NCI-H345 (cell line): Measurements from ENCODE around the gene SLC7A7.
"Not testable (repeated sequence)": the region's sequence is repeated elsewhere in the genome, so short reads cannot be mapped to it uniquely, and the experiment has no call there.

Experiments used
- DNase-seq: peaks from one replicate; lab custom pipeline; 2025; lab: John Stamatoyannopoulos, UW

The SLC7A7 gene

GRCh38 chr14:22786685-22787084 lies 28.6 kb downstream of the SLC7A7 start:
- DNase-seq: no peak

DNA sequence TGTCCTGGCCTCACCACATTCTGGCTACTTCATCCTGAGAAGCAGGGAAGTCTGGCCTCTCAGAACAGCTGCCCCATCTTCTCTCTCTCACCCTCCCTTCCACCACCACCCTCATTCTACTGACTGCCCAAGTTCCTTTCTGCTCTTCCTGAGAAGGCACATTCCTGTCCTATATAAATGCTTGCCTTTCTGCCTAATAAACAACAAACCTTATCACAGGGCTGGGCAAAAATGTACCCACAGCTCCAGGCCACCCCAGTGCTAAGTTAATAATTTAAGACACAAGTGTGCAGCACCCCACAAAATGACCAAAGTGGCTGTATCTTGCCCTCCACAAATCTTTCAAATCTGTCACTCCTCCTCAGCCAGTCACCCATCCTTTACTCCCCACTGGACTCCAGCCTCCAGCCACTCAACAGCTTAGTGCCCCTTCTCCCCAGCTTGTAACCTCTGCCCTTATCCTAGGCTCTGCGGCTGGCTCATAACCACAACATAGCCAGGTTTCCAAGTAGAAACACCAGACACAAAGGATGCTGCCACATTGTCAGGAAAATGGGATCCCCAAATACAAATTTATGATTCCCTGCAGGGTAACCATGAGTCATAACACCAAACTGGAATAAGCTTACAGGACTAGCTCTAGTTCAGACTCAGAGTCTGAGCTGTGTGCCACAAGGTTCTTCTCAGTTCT lies 33.8 kb downstream of the SLC7A7 start:
- DNase-seq: no peak

GRCh38 chr14:22780941-22781300 lies 34.3 kb downstream of the SLC7A7 start:
- DNase-seq: no peak

- DNase-seq: no peak
Observed at GRCh38 chr14:22780105-22780679, 35.0 kb downstream of the SLC7A7 start.

GRCh38 chr14:22778084-22778483 lies 37.2 kb downstream of the SLC7A7 start:
- DNase-seq: no peak

DNA sequence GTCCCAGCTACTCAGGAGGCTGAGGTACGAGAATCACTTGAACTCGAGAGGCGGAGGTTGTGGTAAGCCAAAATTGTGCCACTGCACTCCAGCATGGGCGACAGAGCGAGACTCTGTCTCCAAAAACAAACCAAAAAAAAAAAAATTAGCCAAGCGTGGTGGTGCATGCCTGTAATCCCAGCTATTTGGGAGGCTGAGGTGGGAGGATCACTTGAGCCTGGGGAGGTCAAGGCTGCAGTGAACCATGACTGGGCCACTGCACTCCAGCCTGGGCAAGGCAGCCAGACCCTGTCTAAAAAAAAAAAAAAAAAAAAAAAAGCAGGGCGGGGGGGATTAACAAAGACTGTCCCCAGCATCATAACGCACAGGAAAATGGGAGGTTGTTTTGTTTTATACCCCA lies 38.4 kb downstream of the SLC7A7 start:
- not testable (repeated sequence) for DNase-seq

GRCh38 chr14:22776215-22776614 lies 39.0 kb downstream of the SLC7A7 start:
- DNase-seq: no peak

GRCh38 chr14:22774011-22774706 lies 41.1 kb downstream of the SLC7A7 start:
- DNase-seq: no peak

GRCh38 chr14:22773162-22774010 lies 41.8 kb downstream of the SLC7A7 start:
- DNase-seq: no peak

- DNase-seq: no peak
Observed at GRCh38 chr14:22772725-22773124, 42.5 kb downstream of the SLC7A7 start.

- DNase-seq: no peak
Observed at GRCh38 chr14:22770481-22771187, 44.6 kb downstream of the SLC7A7 start.

- no peak for DNase-seq
Observed at GRCh38 chr14:22769369-22769768, 45.9 kb downstream of the SLC7A7 start.

GRCh38 chr14:22768947-22769346 lies 46.3 kb downstream of the SLC7A7 start:
- DNase-seq: no peak

- DNase-seq: no peak
Observed at GRCh38 chr14:22767323-22767589, 48.0 kb downstream of the SLC7A7 start.

GRCh38 chr14:22766457-22767322 lies 48.5 kb downstream of the SLC7A7 start, which contains the start of gene OXA1L:
Gene OXA1L, plus strand, starts transcription at chr14:22766688. Its CDS starts 14 bp downstream, at chr14:22766702.
- peak; percentile 98 for DNase-seq

GRCh38 chr14:22764382-22764781 lies 50.9 kb downstream of the SLC7A7 start:
- DNase-seq: no peak

GRCh38 chr14:22761734-22762133 lies 53.5 kb downstream of the SLC7A7 start:
- no peak for DNase-seq

DNA sequence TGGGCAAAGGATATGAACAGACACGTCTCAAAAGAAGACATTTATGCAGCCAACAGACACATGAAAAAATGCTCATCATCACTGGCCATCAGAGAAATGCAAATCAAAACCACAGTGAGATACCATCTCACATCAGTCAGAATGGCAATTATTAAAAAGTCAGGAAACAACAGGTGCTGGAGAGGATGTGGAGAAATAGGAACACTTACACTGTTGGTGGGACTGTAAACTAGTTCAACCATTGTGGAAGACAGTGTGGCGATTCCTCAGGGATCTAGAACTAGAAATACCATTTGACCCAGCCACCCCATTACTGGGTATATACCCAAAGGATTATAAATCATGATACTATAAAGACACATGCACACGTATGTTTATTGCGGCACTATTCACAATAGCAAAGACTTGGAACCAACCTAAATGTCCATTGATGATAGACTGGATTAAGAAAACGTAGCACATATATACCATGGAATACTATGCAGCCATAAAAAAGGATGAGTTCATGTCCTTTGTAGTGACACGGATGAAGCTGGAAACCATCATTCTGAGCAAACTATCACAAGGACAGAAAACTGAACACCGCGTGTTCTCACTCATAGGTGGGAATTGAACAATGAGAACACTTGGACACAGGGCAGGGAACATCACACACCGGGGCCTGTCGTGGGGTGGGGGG lies 57.1 kb downstream of the SLC7A7 start:
- DNase-seq: not testable (repeated sequence)

DNA sequence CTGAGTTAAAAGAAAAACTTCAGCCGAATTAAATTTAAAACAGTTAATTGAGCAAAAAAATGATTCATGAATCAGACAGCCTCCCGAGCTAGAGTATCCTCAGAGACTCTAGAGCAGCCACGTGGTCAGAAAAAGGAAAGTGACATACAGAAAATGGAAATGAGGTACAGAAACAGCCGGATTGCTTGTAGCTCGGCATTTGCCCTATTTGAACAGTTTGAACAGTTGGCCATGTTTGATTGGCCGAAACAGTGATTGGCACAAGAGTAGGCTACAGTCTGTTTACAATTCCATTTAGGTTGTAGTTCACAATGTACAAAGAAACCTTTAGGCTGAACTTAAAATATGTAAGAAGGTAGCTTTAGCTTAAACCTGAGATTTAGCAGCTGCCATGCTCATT lies 61.6 kb downstream of the SLC7A7 start:
- DNase-seq: no peak

GRCh38 chr14:22752422-22752821 lies 62.8 kb downstream of the SLC7A7 start:
- no peak for DNase-seq
